ENCODE data around the gene MACROD2.

The MACROD2 gene

GRCh38 chr20:14412065-14412681, 416.9 kb downstream of the MACROD2 start:
- no peak overlapping the region for H3K27ac ChIP-seq (ENCODE audit: insufficient read depth, low read depth, low read length, poor library complexity, severe bottlenecking)
- H3K27me3 ChIP-seq (ENCODE audit: control insufficient read depth, insufficient read depth, low read length, poor library complexity, severe bottlenecking): no peaks in the 10 kb centered on the region
- H3K36me3 ChIP-seq (ENCODE audit: control insufficient read depth, insufficient read depth, low read length): no peaks in the 10 kb centered on the region
- H3K9me3 ChIP-seq (ENCODE audit: control insufficient read depth, low read length): no peaks in the 10 kb centered on the region
- H3K4me3 ChIP-seq (ENCODE audit: insufficient read depth, low read depth, low read length): no peak overlapping the region
- WGBS, 2 experiments: 89 to 92% methylated on average over 5 of the region's 5 CpGs
- H3K4me1 ChIP-seq (ENCODE audit: control insufficient read depth, insufficient read depth, low read length): peaks cover 9% of the 10 kb centered on the region

- peaks cover 9% of the 10 kb centered on the region for H3K4me1 ChIP-seq (ENCODE audit: control insufficient read depth, insufficient read depth, low read length)
- WGBS, 2 experiments: 85 to 98% methylated on average over 3 of the region's 3 CpGs
- no peaks in the 10 kb centered on the region for H3K9me3 ChIP-seq (ENCODE audit: control insufficient read depth, low read length)
Measured at GRCh38 chr20:14413835-14414234, 418.5 kb downstream of the MACROD2 start.

GRCh38 chr20:14414560-14414959, 419.2 kb downstream of the MACROD2 start:
- Histone ChIP-seq H3K27ac (ENCODE audit: insufficient read depth, low read depth, low read length, poor library complexity, severe bottlenecking) (no peak overlapping the region), H3K9me3 (ENCODE audit: control insufficient read depth, low read length) (no peaks in the 10 kb centered on the region), H3K4me1 (ENCODE audit: control insufficient read depth, insufficient read depth, low read length) (peaks cover 9% of the 10 kb centered on the region), H3K4me3 (ENCODE audit: insufficient read depth, low read depth, low read length) (no peak overlapping the region), H3K36me3 (ENCODE audit: control insufficient read depth, insufficient read depth, low read length) (no peaks in the 10 kb centered on the region), H3K27me3 (ENCODE audit: control insufficient read depth, insufficient read depth, low read length, poor library complexity, severe bottlenecking) (no peaks in the 10 kb centered on the region)
- WGBS, 2 experiments: 80 to 84% methylated on average over 2 of the region's 2 CpGs

More at GRCh38 chr20:14413835-14414234, 418.5 kb downstream of the MACROD2 start:
- Histone ChIP-seq H3K27ac (ENCODE audit: insufficient read depth, low read depth, low read length, poor library complexity, severe bottlenecking) (no peak overlapping the region), H3K36me3 (ENCODE audit: control insufficient read depth, insufficient read depth, low read length) (no peaks in the 10 kb centered on the region), H3K4me3 (ENCODE audit: insufficient read depth, low read depth, low read length) (no peak overlapping the region), H3K27me3 (ENCODE audit: control insufficient read depth, insufficient read depth, low read length, poor library complexity, severe bottlenecking) (no peaks in the 10 kb centered on the region)

- Histone ChIP-seq H3K27me3 (ENCODE audit: control insufficient read depth, insufficient read depth, low read length, poor library complexity, severe bottlenecking) (no peaks in the 10 kb centered on the region), H3K27ac (ENCODE audit: insufficient read depth, low read depth, low read length, poor library complexity, severe bottlenecking) (no peak overlapping the region), H3K4me3 (ENCODE audit: insufficient read depth, low read depth, low read length) (no peak overlapping the region), H3K4me1 (ENCODE audit: control insufficient read depth, insufficient read depth, low read length) (peaks cover 9% of the 10 kb centered on the region), H3K9me3 (ENCODE audit: control insufficient read depth, low read length) (no peaks in the 10 kb centered on the region), H3K36me3 (ENCODE audit: control insufficient read depth, insufficient read depth, low read length) (no peaks in the 10 kb centered on the region)
- 90 to 95% methylated on average over 3 of the region's 3 CpGs for WGBS, 2 experiments
Measured at GRCh38 chr20:14415467-14415866, 420.2 kb downstream of the MACROD2 start.

GRCh38 chr20:14418376-14418775, 423.1 kb downstream of the MACROD2 start:
- H3K9me3 ChIP-seq (ENCODE audit: control insufficient read depth, low read length): no peaks in the 10 kb centered on the region
- H3K27me3 ChIP-seq (ENCODE audit: control insufficient read depth, insufficient read depth, low read length, poor library complexity, severe bottlenecking): no peaks in the 10 kb centered on the region
- no peak overlapping the region for H3K27ac ChIP-seq (ENCODE audit: insufficient read depth, low read depth, low read length, poor library complexity, severe bottlenecking)
- H3K4me1 ChIP-seq (ENCODE audit: control insufficient read depth, insufficient read depth, low read length): no peaks in the 10 kb centered on the region
- no peaks in the 10 kb centered on the region for H3K36me3 ChIP-seq (ENCODE audit: control insufficient read depth, insufficient read depth, low read length)
- H3K4me3 ChIP-seq (ENCODE audit: insufficient read depth, low read depth, low read length): no peak overlapping the region
- WGBS, 2 experiments: 83 to 85% methylated on average over 2 of the region's 2 CpGs

GRCh38 chr20:14422892-14423291, 427.6 kb downstream of the MACROD2 start:
- no peak overlapping the region for H3K4me3 ChIP-seq (ENCODE audit: insufficient read depth, low read depth, low read length)
- WGBS, 2 experiments: 89 to 98% methylated on average over 4 of the region's 4 CpGs
- no peaks in the 10 kb centered on the region for H3K27me3 ChIP-seq (ENCODE audit: control insufficient read depth, insufficient read depth, low read length, poor library complexity, severe bottlenecking)
- no peaks in the 10 kb centered on the region for H3K36me3 ChIP-seq (ENCODE audit: control insufficient read depth, insufficient read depth, low read length)
- H3K9me3 ChIP-seq (ENCODE audit: control insufficient read depth, low read length): no peaks in the 10 kb centered on the region
- H3K4me1 ChIP-seq (ENCODE audit: control insufficient read depth, insufficient read depth, low read length): no peaks in the 10 kb centered on the region
- H3K27ac ChIP-seq (ENCODE audit: insufficient read depth, low read depth, low read length, poor library complexity, severe bottlenecking): no peak overlapping the region

- Histone ChIP-seq H3K4me3 (ENCODE audit: insufficient read depth, low read depth, low read length) (no peak overlapping the region), H3K36me3 (ENCODE audit: control insufficient read depth, insufficient read depth, low read length) (no peaks in the 10 kb centered on the region), H3K4me1 (ENCODE audit: control insufficient read depth, insufficient read depth, low read length) (no peaks in the 10 kb centered on the region), H3K27me3 (ENCODE audit: control insufficient read depth, insufficient read depth, low read length, poor library complexity, severe bottlenecking) (no peaks in the 10 kb centered on the region), H3K27ac (ENCODE audit: insufficient read depth, low read depth, low read length, poor library complexity, severe bottlenecking) (no peak overlapping the region), H3K9me3 (ENCODE audit: control insufficient read depth, low read length) (no peaks in the 10 kb centered on the region)
- WGBS, 2 experiments: 75 to 89% methylated on average over 2 of the region's 2 CpGs
Measured at GRCh38 chr20:14431568-14431967, 436.3 kb downstream of the MACROD2 start.

- no peaks in the 10 kb centered on the region for H3K4me1 ChIP-seq (ENCODE audit: control insufficient read depth, insufficient read depth, low read length)
- 96% methylated on average over 3 to 4 of the region's 4 CpGs for WGBS, 2 experiments
- no peak overlapping the region for H3K4me3 ChIP-seq (ENCODE audit: insufficient read depth, low read depth, low read length)
- H3K9me3 ChIP-seq (ENCODE audit: control insufficient read depth, low read length): no peaks in the 10 kb centered on the region
- no peaks in the 10 kb centered on the region for H3K36me3 ChIP-seq (ENCODE audit: control insufficient read depth, insufficient read depth, low read length)
- H3K27me3 ChIP-seq (ENCODE audit: control insufficient read depth, insufficient read depth, low read length, poor library complexity, severe bottlenecking): no peaks in the 10 kb centered on the region
- no peak overlapping the region for H3K27ac ChIP-seq (ENCODE audit: insufficient read depth, low read depth, low read length, poor library complexity, severe bottlenecking)
Measured at GRCh38 chr20:14432085-14432484, 436.8 kb downstream of the MACROD2 start.

GRCh38 chr20:14432597-14432996, 437.3 kb downstream of the MACROD2 start:
- no peaks in the 10 kb centered on the region for H3K27me3 ChIP-seq (ENCODE audit: control insufficient read depth, insufficient read depth, low read length, poor library complexity, severe bottlenecking)
- H3K9me3 ChIP-seq (ENCODE audit: control insufficient read depth, low read length): no peaks in the 10 kb centered on the region
- H3K4me3 ChIP-seq (ENCODE audit: insufficient read depth, low read depth, low read length): no peak overlapping the region
- H3K27ac ChIP-seq (ENCODE audit: insufficient read depth, low read depth, low read length, poor library complexity, severe bottlenecking): no peak overlapping the region
- no peaks in the 10 kb centered on the region for H3K36me3 ChIP-seq (ENCODE audit: control insufficient read depth, insufficient read depth, low read length)
- no peaks in the 10 kb centered on the region for H3K4me1 ChIP-seq (ENCODE audit: control insufficient read depth, insufficient read depth, low read length)

- Histone ChIP-seq H3K27me3 (ENCODE audit: control insufficient read depth, insufficient read depth, low read length, poor library complexity, severe bottlenecking) (no peaks in the 10 kb centered on the region), H3K9me3 (ENCODE audit: control insufficient read depth, low read length) (no peaks in the 10 kb centered on the region), H3K36me3 (ENCODE audit: control insufficient read depth, insufficient read depth, low read length) (no peaks in the 10 kb centered on the region), H3K27ac (ENCODE audit: insufficient read depth, low read depth, low read length, poor library complexity, severe bottlenecking) (no peak overlapping the region), H3K4me1 (ENCODE audit: control insufficient read depth, insufficient read depth, low read length) (no peaks in the 10 kb centered on the region), H3K4me3 (ENCODE audit: insufficient read depth, low read depth, low read length) (no peak overlapping the region)
- 89 to 95% methylated on average over 1 of the region's 1 CpG for WGBS, 2 experiments
Measured at GRCh38 chr20:14434384-14435136, 439.2 kb downstream of the MACROD2 start.
